BLaER1 treated with 17β-estradiol and CSF1 and Interleukin-3, amounts not matched to agents 10 nM and 100 nM (cell line): ENCODE results near the gene TMIGD1.

Source experiments
- H3K27ac ChIP-seq, 11 experiments: shearing (Covaris generic); formaldehyde crosslinking; 2 replicates each; pipeline ENCODE4 v1.8.1; 2022
- H3K27me3 ChIP-seq, 11 experiments: shearing (Covaris generic); formaldehyde crosslinking; 2 replicates each; pipeline ENCODE4 v1.8.1; 2022
- H3K36me3 ChIP-seq, 11 experiments: shearing (Covaris generic); formaldehyde crosslinking; 2 replicates each; pipeline ENCODE4 v1.8.1; 2022
- H3K4me1 ChIP-seq, 10 experiments: shearing (Covaris generic); formaldehyde crosslinking; 2 replicates each; pipeline ENCODE4 v1.8.1; 2022
- H3K4me2 ChIP-seq, 11 experiments: shearing (Covaris generic); formaldehyde crosslinking; 2 replicates each; pipeline ENCODE4 v1.8.1; 2022
- H3K4me3 ChIP-seq, 10 experiments: shearing (Covaris generic); formaldehyde crosslinking; 2 replicates each; pipeline ENCODE4 v1.8.1; 2022
- H3K9ac ChIP-seq, 11 experiments: shearing (Covaris generic); formaldehyde crosslinking; 2 replicates each; pipeline ENCODE4 v1.8.1; 2022
- H3K9me3 ChIP-seq, 11 experiments: shearing (Covaris generic); formaldehyde crosslinking; replicated peaks in 1 of 11; 2 replicates each; pipeline ENCODE4 v1.8.1; 2022
- H4K20me1 ChIP-seq, 11 experiments: shearing (Covaris generic); formaldehyde crosslinking; 2 replicates each; pipeline ENCODE4 v1.8.1; 2022
- Cebpa-rat ChIP-seq, 11 experiments: shearing (Covaris generic); IDR thresholded peaks; 2 replicates each; pipeline ENCODE4 v1.8.1; 2022

TMIGD1 gene, protein sequence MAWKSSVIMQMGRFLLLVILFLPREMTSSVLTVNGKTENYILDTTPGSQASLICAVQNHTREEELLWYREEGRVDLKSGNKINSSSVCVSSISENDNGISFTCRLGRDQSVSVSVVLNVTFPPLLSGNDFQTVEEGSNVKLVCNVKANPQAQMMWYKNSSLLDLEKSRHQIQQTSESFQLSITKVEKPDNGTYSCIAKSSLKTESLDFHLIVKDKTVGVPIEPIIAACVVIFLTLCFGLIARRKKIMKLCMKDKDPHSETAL

GRCh38 chr17:30333503-30334360 is at the start of gene TMIGD1:
TMIGD1 (minus strand) TSS chr17:30334057; CDS start chr17:30332133, 1,924 bp downstream.
- Histone ChIP-seq H3K4me2 (peak within 1 kb of the TSS; percentile 59 to 80 (median 66)), H3K9ac (peak within 1 kb of the TSS in 1 of 11 experiments; percentile 26; a peak in 1 of 22 replicates), H4K20me1 (no peaks in the 10 kb centered on the region), H3K27ac (peak within 1 kb of the TSS in 1 of 11 experiments; percentile 40; a peak in 1 of 22 replicates), H3K4me1 (peaks cover 29 to 43% (median 38%) of the 10 kb centered on the region in 10 experiments), H3K4me3 (no peak within 1 kb of the TSS; a peak in 1 of 20 replicates), H3K27me3 (no peaks in the 10 kb centered on the region), H3K36me3 (no peaks in the 10 kb centered on the region), H3K9me3 (no peaks in the 10 kb centered on the region)
- no peak for TF ChIP-seq Cebpa-rat (IDR thresholded peaks at IDR 0.05)

DNA sequence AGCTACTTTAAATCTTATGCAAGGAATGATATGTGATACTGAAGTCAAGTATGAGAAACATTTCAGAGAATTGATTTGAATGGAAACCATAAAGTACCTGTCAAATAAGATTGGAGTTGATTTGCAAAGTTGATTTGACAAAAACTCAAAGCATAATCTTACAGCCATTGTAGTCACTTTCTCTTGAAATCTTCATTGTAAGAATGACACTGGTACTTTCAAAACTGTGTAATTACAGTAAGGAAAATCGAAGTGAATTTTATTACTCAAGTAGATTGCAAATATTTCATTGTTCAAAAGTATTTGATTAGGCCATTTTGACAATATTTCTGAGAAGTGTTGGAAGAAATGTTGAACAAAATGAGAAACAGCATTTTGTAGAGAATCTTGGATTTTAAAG is 48.5 kb upstream of the TMIGD1 start:
- H3K4me2 ChIP-seq, result no peak overlapping the region
- H3K9me3 ChIP-seq, result peaks cover 0 to 6% (median 2%) of the 10 kb centered on the region in 11 experiments; a peak in 7 of 22 replicates
- no peak overlapping the region for H3K4me3 ChIP-seq
- no peak for TF ChIP-seq Cebpa-rat (IDR thresholded peaks at IDR 0.05)
- peaks cover 12 to 40% (median 23%) of the 10 kb centered on the region in 11 experiments; a peak in 20 of 22 replicates for H4K20me1 ChIP-seq
- peaks cover 16 to 26% (median 24%) of the 10 kb centered on the region in 11 experiments; a peak in 21 of 22 replicates for H3K36me3 ChIP-seq
- peaks cover 22 to 31% (median 27%) of the 10 kb centered on the region in 10 experiments for H3K4me1 ChIP-seq
- H3K27me3 ChIP-seq, result peaks cover 15 to 43% (median 28%) of the 10 kb centered on the region in 11 experiments
- H3K27ac ChIP-seq, result no peak overlapping the region
- H3K9ac ChIP-seq, result no peak overlapping the region

GRCh38 chr17:30381340-30381659 is 47.4 kb upstream of the TMIGD1 start:
- Histone ChIP-seq H3K4me3 (peak overlapping the region in 2 of 10 experiments; percentile 78 to 88; a peak in 2 of 20 replicates), H3K27ac (no peak overlapping the region), H3K9me3 (no peaks in the 10 kb centered on the region), H4K20me1 (peaks cover 12 to 40% (median 23%) of the 10 kb centered on the region in 11 experiments; a peak in 20 of 22 replicates), H3K36me3 (peaks cover 7 to 16% (median 14%) of the 10 kb centered on the region in 11 experiments; a peak in 21 of 22 replicates), H3K4me2 (peak overlapping the region; percentile 91 to 98 (median 95); a peak in 19 of 22 replicates), H3K4me1 (peaks cover 25 to 42% (median 37%) of the 10 kb centered on the region in 10 experiments), H3K27me3 (peaks cover 15 to 46% (median 28%) of the 10 kb centered on the region in 11 experiments), H3K9ac (peak overlapping the region in 1 of 11 experiments; percentile 81; a peak in 1 of 22 replicates)
- no peak for TF ChIP-seq Cebpa-rat (IDR thresholded peaks at IDR 0.05)

DNA sequence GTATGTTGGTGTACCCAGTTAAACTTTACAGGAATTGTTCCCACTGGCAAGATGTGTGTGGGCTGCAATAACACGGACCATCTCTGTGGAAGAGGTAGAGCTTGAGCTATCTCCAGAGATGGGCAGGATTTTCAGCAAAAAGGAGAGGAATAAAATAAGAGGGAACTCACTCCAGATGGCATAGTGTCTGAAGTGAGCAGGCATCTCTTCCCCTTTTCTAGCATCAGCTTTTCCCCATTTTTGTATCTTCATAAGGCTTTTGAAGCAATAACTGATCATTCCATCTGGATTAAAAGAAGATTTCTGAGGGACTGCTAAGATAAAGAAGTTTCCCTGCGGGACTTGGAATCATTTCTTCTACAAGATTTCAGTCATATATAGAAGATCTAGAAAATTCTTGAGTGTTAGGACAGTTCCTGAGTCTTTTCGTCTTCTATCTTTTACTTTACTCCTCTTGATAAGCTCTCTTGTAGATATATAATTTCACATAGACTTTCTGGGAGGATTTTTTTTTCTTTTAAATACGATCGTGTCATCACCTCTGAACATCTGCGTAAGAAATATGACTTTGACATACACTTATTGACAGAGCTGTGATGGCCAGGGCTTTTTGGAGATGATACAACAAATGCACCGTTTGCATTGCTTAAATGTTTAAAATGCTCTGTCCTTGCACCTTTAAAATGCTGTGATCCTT is 46.9 kb upstream of the TMIGD1 start:
- peaks cover 12 to 40% (median 23%) of the 10 kb centered on the region in 11 experiments; a peak in 20 of 22 replicates for H4K20me1 ChIP-seq
- no peak for TF ChIP-seq Cebpa-rat (IDR thresholded peaks at IDR 0.05)
- no peak overlapping the region for H3K27ac ChIP-seq
- peaks cover 2 to 11% (median 9%) of the 10 kb centered on the region in 11 experiments; a peak in 20 of 22 replicates for H3K36me3 ChIP-seq
- H3K9ac ChIP-seq, result peak overlapping the region in 1 of 11 experiments; percentile 81; a peak in 4 of 22 replicates
- peak overlapping the region; percentile 91 to 98 (median 95) for H3K4me2 ChIP-seq
- H3K27me3 ChIP-seq, result peaks cover 15 to 46% (median 28%) of the 10 kb centered on the region in 11 experiments
- no peaks in the 10 kb centered on the region for H3K9me3 ChIP-seq
- peak overlapping the region in 8 of 10 experiments; percentile 78 to 95 (median 88); a peak in 10 of 20 replicates for H3K4me3 ChIP-seq
- peaks cover 25 to 42% (median 37%) of the 10 kb centered on the region in 10 experiments for H3K4me1 ChIP-seq

- H3K4me2 ChIP-seq, result peak overlapping the region; percentile 91 to 98 (median 95)
- H3K9ac ChIP-seq, result peak overlapping the region; percentile 74 to 90 (median 83)
- peak overlapping the region in 3 of 11 experiments; percentile 53 to 72 (median 62); a peak in 3 of 22 replicates for H3K27ac ChIP-seq
- no peaks in the 10 kb centered on the region for H3K9me3 ChIP-seq
- H3K36me3 ChIP-seq, result peaks cover 0 to 3% (median 2%) of the 10 kb centered on the region in 11 experiments; a peak in 6 of 22 replicates
- H3K4me3 ChIP-seq, result peak overlapping the region; percentile 78 to 95 (median 86)
- peaks cover 12 to 40% (median 23%) of the 10 kb centered on the region in 11 experiments; a peak in 20 of 22 replicates for H4K20me1 ChIP-seq
- H3K4me1 ChIP-seq, result peaks cover 25 to 42% (median 37%) of the 10 kb centered on the region in 10 experiments
- no peak for TF ChIP-seq Cebpa-rat (IDR thresholded peaks at IDR 0.05)
- H3K27me3 ChIP-seq, result peaks cover 15 to 46% (median 28%) of the 10 kb centered on the region in 11 experiments
Observed at GRCh38 chr17:30379903-30380381, 46.1 kb upstream of the TMIGD1 start.

GRCh38 chr17:30379303-30379902 is 45.5 kb upstream of the TMIGD1 start:
- Histone ChIP-seq H3K9me3 (no peaks in the 10 kb centered on the region), H3K4me3 (peak overlapping the region; percentile 78 to 95 (median 86)), H4K20me1 (peaks cover 12 to 40% (median 23%) of the 10 kb centered on the region in 11 experiments; a peak in 20 of 22 replicates), H3K36me3 (no peaks in the 10 kb centered on the region), H3K9ac (peak overlapping the region; percentile 74 to 90 (median 83)), H3K4me1 (peaks cover 25 to 42% (median 37%) of the 10 kb centered on the region in 10 experiments), H3K4me2 (peak overlapping the region; percentile 91 to 98 (median 95)), H3K27ac (peak overlapping the region; percentile 41 to 77 (median 65)), H3K27me3 (peaks cover 15 to 46% (median 28%) of the 10 kb centered on the region in 11 experiments)
- TF ChIP-seq Cebpa-rat (IDR thresholded peaks at IDR 0.05), result no peak

GRCh38 chr17:30378825-30379302 is 45.0 kb upstream of the TMIGD1 start, which contains the start of gene CPD:
CPD (plus strand) TSS chr17:30378927; CDS start chr17:30378981, 54 bp downstream.
- Histone ChIP-seq H3K36me3 (no peaks in the 10 kb centered on the region), H3K4me3 (peak within 1 kb of the TSS; percentile 78 to 95 (median 86)), H3K27ac (peak within 1 kb of the TSS; percentile 41 to 77 (median 65)), H3K27me3 (peaks cover 15 to 46% (median 28%) of the 10 kb centered on the region in 11 experiments), H3K4me2 (peak within 1 kb of the TSS; percentile 91 to 98 (median 95)), H4K20me1 (peaks cover 12 to 40% (median 23%) of the 10 kb centered on the region in 11 experiments; a peak in 20 of 22 replicates), H3K4me1 (peaks cover 25 to 42% (median 37%) of the 10 kb centered on the region in 10 experiments), H3K9me3 (no peaks in the 10 kb centered on the region), H3K9ac (peak within 1 kb of the TSS; percentile 74 to 90 (median 83))
- no peak for TF ChIP-seq Cebpa-rat (IDR thresholded peaks at IDR 0.05)
